DMS114 treated with DMSO at 0.1 percent for 48 hours (cell line): Measurements from ENCODE around the gene PTPRN2.
"Not testable (repeated sequence)": the region's sequence is repeated elsewhere in the genome, so short reads cannot be mapped to it uniquely, and the experiment has no call there.

Source experiments
- DNase-seq: peaks from one replicate; lab custom pipeline; 2025; ENCODE audit not compliant: unreplicated experiment; lab: John Stamatoyannopoulos, UW

The PTPRN2 gene

DNA sequence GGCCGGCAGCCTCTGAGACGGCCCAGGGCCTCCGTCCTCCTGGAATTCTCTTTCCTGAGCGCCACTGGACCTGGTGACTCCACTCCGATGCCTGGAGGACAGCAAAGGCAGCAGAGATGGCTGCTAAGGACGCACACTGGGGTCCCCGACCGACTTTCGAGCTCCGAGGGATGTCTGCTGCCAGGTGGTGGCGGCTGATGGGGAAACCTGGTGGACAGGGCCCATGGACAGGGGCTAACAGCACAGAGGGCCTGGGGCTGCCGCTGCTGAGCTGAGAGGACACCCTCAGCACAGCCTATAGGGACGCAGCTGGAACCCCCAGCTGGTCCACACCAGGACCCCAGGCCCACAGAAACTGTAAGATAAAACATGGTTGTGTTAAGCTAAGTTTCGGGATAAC is 884.5 kb downstream of the PTPRN2 start:
- no peak for DNase-seq

GRCh38 chr7:157702311-157703023 is 885.2 kb downstream of the PTPRN2 start:
- no peak for DNase-seq

GRCh38 chr7:157701395-157702180 is 886.0 kb downstream of the PTPRN2 start:
- not testable (repeated sequence) for DNase-seq

DNA sequence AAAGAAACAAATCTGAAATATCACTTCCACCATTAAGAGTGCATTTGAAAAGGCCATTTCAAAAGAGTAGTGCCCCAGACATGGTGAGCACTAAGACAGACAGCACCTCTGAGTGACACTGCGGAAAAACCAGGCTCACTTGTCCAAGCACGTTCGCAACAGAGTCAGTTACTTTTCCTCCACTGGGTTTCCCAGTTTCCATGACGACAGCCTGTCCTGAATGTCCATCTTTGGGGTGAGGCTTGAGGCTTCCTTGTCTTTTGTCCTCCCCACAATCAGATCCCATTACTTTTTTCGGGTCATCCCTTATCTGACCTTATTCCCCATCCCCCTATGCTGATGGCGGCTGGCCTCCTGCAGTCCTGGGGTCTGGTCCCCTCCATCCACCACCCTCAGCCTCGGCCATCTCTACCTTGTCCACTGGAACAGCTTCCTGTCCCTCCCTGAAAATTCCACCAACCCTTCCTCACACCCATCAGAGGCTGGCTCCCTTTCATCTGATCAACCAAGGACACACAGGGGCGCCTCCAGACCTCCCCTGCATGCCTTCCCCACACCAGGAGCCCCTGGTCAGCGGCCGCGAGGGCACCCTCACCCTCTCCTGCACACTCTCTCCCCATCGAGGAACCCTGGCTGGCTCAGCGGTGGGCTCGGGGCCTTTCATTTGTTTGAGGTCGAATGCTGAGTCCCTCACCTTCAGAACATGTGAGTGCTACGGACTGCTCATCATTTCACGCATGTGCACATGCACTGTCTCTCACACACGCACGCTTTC is 887.2 kb downstream of the PTPRN2 start:
- DNase-seq = no peak

- DNase-seq = no peak
Observed at GRCh38 chr7:157699357-157700013, 888.1 kb downstream of the PTPRN2 start.

DNA sequence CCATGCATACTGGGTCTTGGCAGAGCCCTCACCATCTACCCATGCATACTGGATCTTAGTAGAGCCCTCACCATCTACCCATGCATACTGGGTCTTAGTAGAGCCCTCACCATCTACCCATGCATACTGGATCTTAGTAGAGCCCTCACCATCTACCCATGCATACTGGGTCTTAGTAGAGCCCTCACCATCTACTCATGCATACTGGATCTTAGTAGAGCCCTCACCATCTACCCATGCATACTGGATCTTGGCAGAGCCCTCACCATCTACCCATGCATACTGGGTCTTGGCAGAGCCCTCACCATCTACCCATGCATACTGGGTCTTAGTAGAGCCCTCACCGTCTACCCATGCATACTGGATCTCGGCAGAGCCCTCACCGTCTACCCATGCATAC is 890.3 kb downstream of the PTPRN2 start:
- not testable (repeated sequence) for DNase-seq

GRCh38 chr7:157695609-157696008 is 892.0 kb downstream of the PTPRN2 start:
- DNase-seq = not testable (repeated sequence)

DNA sequence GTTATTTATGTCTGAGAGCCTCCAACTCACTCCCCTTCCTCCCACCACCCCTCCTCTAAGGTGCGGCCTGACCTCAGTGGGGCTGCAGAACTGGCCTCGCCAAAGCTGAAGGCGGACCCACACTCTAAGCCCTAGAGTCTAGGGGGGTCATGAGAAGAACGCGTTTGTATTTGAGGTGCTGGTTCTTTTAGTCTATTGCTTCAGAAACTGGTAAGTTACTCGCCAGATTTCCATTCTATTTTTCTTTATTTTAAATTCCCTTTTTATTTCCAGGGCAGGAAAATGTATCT is 893.3 kb downstream of the PTPRN2 start:
- DNase-seq = no peak

DNA sequence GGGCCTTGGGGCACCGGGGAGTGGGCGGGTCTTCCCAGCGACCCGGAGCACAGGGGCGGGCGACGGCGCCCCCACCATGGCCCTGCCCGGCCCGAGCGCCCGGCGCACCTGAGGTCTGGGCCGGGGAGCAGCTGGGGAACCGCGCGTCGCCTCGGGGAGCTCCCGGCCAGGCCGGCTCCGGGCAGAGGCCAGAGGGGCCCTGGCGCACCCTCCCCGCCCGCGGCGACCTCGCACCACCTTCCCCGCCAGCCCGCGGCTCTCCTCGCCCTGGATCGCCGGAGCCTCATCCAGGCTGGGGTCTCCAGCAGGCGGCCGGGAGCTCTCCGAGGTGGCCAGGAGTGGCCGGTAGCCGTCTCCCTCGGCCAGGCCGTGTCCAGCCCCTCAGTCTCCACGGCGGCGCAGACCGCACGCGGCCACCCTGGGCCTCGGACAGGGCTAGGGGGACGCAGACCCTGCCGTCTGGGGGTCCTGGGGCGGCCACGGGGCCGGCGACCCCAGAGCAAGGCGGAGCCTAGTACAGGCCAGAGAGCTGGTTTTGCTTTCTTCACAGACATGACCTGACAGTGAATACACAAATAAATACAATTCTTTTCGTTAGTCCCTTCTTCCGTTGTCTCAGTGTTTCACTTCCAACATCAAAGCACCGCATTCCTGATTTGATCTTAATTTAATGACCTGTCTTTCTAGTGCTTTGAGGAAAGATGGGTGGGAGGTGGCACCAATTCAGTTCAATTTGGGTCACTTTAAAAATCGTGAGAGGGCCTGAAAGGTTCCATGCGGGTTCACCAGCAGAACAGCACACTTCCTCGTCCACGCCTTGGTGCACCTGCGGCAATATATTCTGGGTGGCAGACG is 893.9 kb downstream of the PTPRN2 start:
- no peak for DNase-seq

- no peak for DNase-seq
Observed at GRCh38 chr7:157693071-157693520, 894.5 kb downstream of the PTPRN2 start.

DNA sequence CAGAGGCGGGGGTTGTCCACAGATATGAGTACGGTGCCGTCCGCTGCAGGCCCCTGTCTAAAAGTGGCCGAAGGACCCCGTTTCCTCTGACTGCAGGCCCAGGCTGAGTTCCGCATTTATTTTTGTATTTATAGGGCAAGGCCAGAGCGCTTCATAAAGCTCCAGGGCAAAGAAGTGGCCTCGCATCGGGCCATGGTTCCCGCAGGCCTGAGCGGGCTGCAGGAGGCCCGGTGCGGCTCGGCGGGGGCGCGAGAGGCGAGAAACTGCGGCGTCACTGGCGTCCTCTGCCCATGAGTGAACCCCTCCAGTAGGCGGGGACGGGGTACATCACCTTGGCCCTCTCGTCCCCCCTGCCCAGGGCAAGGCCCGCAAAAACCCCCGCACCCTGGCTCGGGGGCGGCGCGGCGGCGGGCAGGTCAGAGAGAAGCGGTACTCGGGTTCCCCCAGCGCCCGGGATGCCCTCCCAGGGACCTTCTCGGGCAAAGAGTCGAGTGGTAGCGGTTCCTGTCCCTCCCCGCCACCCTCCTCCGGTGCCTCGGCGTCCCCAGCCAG is 895.1 kb downstream of the PTPRN2 start:
- DNase-seq = no peak

DNA sequence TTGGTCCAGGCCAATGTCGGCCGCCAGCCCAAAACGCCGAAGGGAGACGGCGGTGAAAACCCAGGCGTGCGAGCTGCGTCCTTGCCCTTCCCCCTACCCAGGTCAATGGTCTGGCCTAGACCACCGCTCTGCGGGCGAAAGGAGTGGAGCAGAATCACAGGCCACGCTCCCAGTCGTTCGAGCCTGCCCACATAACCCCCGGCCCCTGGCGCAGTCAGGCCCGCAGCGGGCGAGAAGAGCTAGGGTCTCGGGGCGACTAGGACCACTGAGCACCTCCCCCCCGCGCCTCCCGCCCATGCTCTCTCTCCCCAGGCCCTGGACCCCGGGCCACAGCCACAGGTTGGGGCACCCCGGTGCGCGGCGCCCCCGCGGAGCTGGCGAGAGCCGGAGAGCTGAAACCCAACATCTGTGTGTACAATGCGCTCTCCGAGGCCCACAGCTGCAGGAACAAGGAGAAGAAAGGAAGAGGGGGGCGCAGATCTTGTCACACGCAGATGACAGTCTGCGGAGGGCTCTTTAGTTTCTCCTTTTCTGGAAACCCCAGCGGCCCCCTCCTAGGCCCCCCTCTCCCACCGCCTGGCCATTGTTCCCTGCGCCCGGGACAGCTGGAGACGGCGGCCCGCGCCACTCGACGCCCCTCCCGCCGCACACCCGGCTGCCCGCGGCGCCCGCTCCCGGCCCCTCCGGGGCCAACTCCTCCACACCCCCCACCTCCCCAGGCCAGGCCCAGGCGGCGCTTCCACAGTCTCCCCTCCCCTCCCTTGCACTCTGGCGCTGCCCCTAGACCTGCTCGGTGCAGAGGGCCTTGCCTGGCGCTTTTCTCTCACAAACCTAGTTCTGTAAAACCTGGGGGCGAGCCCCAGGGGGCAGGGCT is 895.8 kb downstream of the PTPRN2 start:
- no peak for DNase-seq

DNA sequence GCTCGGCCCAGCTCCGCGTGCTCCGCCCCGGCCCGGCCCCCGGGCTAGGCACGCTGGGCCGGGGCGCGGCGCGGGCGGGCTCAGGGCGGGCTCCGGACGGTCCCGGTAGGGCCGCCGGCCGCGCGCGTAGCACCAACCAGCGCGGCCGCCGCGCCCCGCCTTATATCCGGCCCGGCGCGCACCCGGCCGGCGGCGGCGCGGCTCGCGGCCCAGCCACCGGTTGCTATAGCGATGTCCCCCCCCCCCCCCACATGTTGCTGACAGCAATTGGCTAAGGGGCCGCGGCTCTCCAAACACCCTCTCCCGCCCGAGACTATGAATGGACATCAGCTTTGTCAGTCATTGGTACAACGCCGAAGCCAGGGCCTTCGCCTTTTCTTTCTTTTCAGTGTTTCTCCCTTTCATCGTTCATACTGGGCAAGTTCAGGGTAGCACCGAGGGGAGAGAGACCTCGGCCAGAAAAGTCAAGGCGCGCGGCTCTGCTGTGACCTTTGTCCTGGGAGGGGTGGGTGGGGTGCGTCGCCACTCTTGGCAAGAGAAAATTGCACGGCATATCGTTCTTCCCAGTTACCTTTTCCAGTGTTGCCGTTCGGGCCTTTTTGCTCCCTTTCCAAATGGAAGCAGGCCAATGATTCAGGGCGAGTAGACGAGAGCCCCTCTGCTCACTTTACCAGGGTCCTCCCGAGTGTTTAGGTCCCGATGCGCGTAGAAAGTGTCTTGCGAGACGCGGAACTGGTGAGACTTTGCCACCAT is 896.6 kb downstream of the PTPRN2 start:
- DNase-seq = peak; percentile 79

- no peak for DNase-seq
Observed at GRCh38 chr7:157690058-157690832, 897.4 kb downstream of the PTPRN2 start.

DNA sequence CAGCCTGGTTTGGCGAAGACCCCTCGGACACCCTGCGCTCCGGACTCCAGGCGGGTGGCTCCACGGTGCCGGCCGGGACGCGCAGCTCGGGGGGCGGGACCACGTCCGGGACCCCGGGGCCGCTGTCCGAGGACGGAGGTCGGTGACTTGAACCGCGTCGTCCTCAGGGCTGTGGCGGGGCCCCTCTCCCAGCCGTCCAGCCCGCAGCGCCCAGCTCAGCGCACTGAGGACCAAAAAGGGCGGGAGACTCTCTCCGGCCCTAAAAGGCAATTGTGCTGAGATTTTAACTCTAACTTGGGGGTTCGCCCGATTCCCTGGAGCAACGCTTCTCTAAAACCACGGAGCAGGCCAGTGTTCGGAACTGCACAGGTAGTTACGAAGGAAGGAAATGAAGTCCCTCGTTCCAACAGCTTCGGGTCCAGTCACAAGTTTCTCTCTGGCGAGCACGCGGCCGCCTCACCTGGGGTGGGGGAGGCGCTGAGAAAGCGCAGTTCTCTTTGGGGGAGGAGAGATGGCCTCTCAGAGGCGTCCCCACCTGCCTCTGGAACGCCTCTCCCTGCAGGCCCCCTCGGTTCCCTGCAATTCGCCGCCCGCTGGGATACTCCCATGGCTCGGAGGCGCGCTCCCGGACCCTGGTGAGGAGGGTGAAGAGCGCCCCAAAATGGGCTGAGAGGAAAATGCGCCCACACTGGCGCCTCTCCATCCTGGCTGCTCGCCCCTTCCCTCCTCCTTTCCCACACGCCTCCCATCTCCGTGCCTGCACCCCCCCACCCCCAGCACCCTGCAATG is 898.2 kb downstream of the PTPRN2 start:
- no peak for DNase-seq

GRCh38 chr7:157688533-157689268 is 898.9 kb downstream of the PTPRN2 start:
- no peak for DNase-seq
